Skin epidermis (tissue), 12 donors: ENCODE results near the gene SYNE1.
A peak's percentile ranks its signal among the peaks of the same experiment; 100 is the strongest.
"Not testable (repeated sequence)": the region's sequence is repeated elsewhere in the genome, so short reads cannot be mapped to it uniquely, and the experiment has no call there.

Experiments
- H3K27ac ChIP-seq, 21 experiments: fragments of 200-600 bp; sonication (generic) in 11 of 21; one replicate each; pipeline ENCODE4 v1.5.0; 2020; ENCODE audit warnings: mild to moderate bottlenecking in 3 of 21, inconsistent platforms in 2 of 21, moderate library complexity in 2 of 21
- H3K4me3 ChIP-seq, 7 experiments: fragments of 200-600 bp; sonication (generic) in 2 of 7; one replicate each; pipeline ENCODE4 v1.5.0; 2020; ENCODE audit warnings: inconsistent platforms in 2 of 7, mild to moderate bottlenecking in 2 of 7, moderate library complexity in 1 of 7

The SYNE1 gene

GRCh38 chr6:152453421-152453820 lies 183.7 kb downstream of the SYNE1 start:
- H3K27ac ChIP-seq, result no peak overlapping the region
- no peak overlapping the region for H3K4me3 ChIP-seq

GRCh38 chr6:152452639-152453038 lies 184.5 kb downstream of the SYNE1 start:
- H3K4me3 ChIP-seq, result no peak overlapping the region
- H3K27ac ChIP-seq, result no peak overlapping the region

- no peak overlapping the region for H3K4me3 ChIP-seq
- H3K27ac ChIP-seq, result no peak overlapping the region
These were observed 186.6 kb downstream of the SYNE1 start for GRCh38 chr6:152450519-152450918.

- Histone ChIP-seq H3K27ac (no peak overlapping the region), H3K4me3 (no peak overlapping the region)
These were observed 195.3 kb downstream of the SYNE1 start for GRCh38 chr6:152441902-152442301.

GRCh38 chr6:152435816-152436215 lies 201.3 kb downstream of the SYNE1 start:
- no peak overlapping the region for H3K4me3 ChIP-seq
- H3K27ac ChIP-seq, result no peak overlapping the region

- Histone ChIP-seq H3K4me3 (no peak overlapping the region), H3K27ac (no peak overlapping the region)
These were observed 204.4 kb downstream of the SYNE1 start for GRCh38 chr6:152432758-152433157.

- no peak overlapping the region for H3K4me3 ChIP-seq
- H3K27ac ChIP-seq, result no peak overlapping the region
These were observed 209.0 kb downstream of the SYNE1 start for GRCh38 chr6:152428126-152428525.

- Histone ChIP-seq H3K27ac (no peak overlapping the region), H3K4me3 (no peak overlapping the region)
These were observed 210.9 kb downstream of the SYNE1 start for GRCh38 chr6:152426276-152426675.

- Histone ChIP-seq H3K27ac (no peak overlapping the region), H3K4me3 (no peak overlapping the region)
These were observed 213.7 kb downstream of the SYNE1 start for GRCh38 chr6:152423216-152424103.

GRCh38 chr6:152421496-152421895 lies 215.7 kb downstream of the SYNE1 start:
- H3K27ac ChIP-seq, H3K4me3 ChIP-seq: not testable (repeated sequence)

- H3K27ac ChIP-seq, result no peak overlapping the region
- H3K4me3 ChIP-seq, result no peak overlapping the region
These were observed 216.5 kb downstream of the SYNE1 start for GRCh38 chr6:152420696-152421095.

GRCh38 chr6:152418551-152418950 lies 218.6 kb downstream of the SYNE1 start:
- H3K4me3 ChIP-seq, result no peak overlapping the region
- no peak overlapping the region for H3K27ac ChIP-seq

- Histone ChIP-seq H3K27ac (no peak overlapping the region), H3K4me3 (no peak overlapping the region)
These were observed 220.5 kb downstream of the SYNE1 start for GRCh38 chr6:152416652-152417051.

GRCh38 chr6:152404936-152405595 lies 232.1 kb downstream of the SYNE1 start:
- no peak overlapping the region for H3K4me3 ChIP-seq
- H3K27ac ChIP-seq, result peak overlapping the region in 2 of 21 experiments; percentile 8 to 22

- H3K4me3 ChIP-seq, result no peak overlapping the region
- peak overlapping the region in 2 of 21 experiments; percentile 8 to 22 for H3K27ac ChIP-seq
These were observed 232.9 kb downstream of the SYNE1 start for GRCh38 chr6:152404086-152404857.

- H3K4me3 ChIP-seq, result no peak overlapping the region
- H3K27ac ChIP-seq, result no peak overlapping the region
These were observed 234.4 kb downstream of the SYNE1 start for GRCh38 chr6:152402791-152403190.

GRCh38 chr6:152401978-152402377 lies 235.2 kb downstream of the SYNE1 start:
- H3K4me3 ChIP-seq, result no peak overlapping the region
- H3K27ac ChIP-seq, result peak overlapping the region in 2 of 21 experiments; percentile 18 to 22

GRCh38 chr6:152399399-152399798 lies 237.8 kb downstream of the SYNE1 start:
- Histone ChIP-seq H3K4me3 (no peak overlapping the region), H3K27ac (peak overlapping the region in 5 of 21 experiments; percentile 13 to 67 (median 39))

- H3K4me3 ChIP-seq, result no peak overlapping the region
- H3K27ac ChIP-seq, result peak overlapping the region in 8 of 21 experiments; percentile 13 to 67 (median 33)
These were observed 238.2 kb downstream of the SYNE1 start for GRCh38 chr6:152398993-152399392.

- no peak overlapping the region for H3K4me3 ChIP-seq
These were observed 238.8 kb downstream of the SYNE1 start for GRCh38 chr6:152398316-152398715.

More at GRCh38 chr6:152398316-152398715, 238.8 kb downstream of the SYNE1 start:
- peak overlapping the region in 2 of 21 experiments; percentile 15 to 65 for H3K27ac ChIP-seq
